Measurements from ENCODE around the gene MAP3K5. TPM values are rescaled to one million over a fixed set of nuclear protein-coding genes. Genes with fewer than 3 reads are reported as not detected.

Gene MAP3K5
- total RNA-seq, 1 donor from 2014 or later = 31.2 TPM

DNA sequence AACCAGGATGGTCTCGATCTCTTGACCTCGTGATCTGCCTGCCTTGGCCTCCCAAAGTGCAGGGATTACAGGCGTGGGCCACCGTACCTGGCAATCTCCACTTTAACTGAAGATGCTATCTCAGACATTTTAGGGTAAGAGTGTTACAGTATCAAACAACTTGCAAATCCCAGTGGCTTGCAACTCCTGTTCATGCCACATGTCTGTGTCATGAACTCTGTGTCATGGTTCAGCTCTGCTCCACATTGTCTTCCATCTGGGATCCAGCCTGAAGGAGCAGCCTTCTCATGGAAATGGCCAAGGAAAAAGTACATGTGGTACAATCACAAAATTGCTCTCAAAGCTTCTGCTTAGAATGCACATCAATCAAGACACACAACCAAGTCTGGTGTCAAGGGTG is 114.9 kb downstream of the MAP3K5 start:
- no peak overlapping the region for H3K4me3 ChIP-seq
- no peak for DNase-seq (ENCODE audit: extremely low spot score in 2 of 2)
- H3K9me3 ChIP-seq = no peaks in the 10 kb centered on the region
- H3K27me3 ChIP-seq = no peaks in the 10 kb centered on the region
- intact Hi-C loops (cut with DNase I) = no loop called here
- no peaks in the 10 kb centered on the region for H3K4me1 ChIP-seq
- H3K36me3 ChIP-seq = no peaks in the 10 kb centered on the region
- TF ChIP-seq POLR2AphosphoS5 (IDR thresholded peaks at IDR 0.05; ENCODE audit: insufficient read depth in 1 of 2, low read depth in 1 of 2) (no peak), CTCF (IDR thresholded peaks at IDR 0.05) (no peak), POLR2A (IDR thresholded peaks at IDR 0.05) (no peak)
- H3K27ac ChIP-seq = no peak overlapping the region

DNA sequence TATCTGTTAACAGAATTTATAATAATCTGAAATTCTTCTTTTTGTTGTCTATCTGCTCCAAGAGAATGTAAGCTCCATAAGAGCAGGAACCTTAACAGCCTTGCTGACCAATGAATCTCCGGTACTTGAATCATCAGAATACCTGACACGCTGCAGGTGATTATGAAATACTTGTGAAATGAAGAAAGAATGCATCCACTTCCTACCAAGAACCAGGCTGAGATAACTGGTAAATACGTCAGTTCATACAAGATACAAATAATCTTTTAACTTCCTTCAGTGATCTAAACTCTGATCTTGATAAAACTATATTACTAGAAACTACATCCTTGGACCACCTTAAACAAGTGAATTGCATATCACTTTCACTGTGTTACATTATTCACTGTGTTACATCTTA is 116.2 kb downstream of the MAP3K5 start:
- Histone ChIP-seq H3K9me3 (no peaks in the 10 kb centered on the region), H3K36me3 (no peaks in the 10 kb centered on the region), H3K4me3 (no peak overlapping the region), H3K27ac (no peak overlapping the region), H3K4me1 (no peaks in the 10 kb centered on the region), H3K27me3 (no peaks in the 10 kb centered on the region)
- TF ChIP-seq POLR2AphosphoS5 (IDR thresholded peaks at IDR 0.05; ENCODE audit: insufficient read depth in 1 of 2, low read depth in 1 of 2) = peak in 1 of 2 donors; percentile 38
- TF ChIP-seq POLR2A (IDR thresholded peaks at IDR 0.05) = no peak
- TF ChIP-seq CTCF (IDR thresholded peaks at IDR 0.05) = no peak
- no peak for DNase-seq (ENCODE audit: extremely low spot score in 2 of 2)
- intact Hi-C loops (cut with DNase I) = no loop called here

DNA sequence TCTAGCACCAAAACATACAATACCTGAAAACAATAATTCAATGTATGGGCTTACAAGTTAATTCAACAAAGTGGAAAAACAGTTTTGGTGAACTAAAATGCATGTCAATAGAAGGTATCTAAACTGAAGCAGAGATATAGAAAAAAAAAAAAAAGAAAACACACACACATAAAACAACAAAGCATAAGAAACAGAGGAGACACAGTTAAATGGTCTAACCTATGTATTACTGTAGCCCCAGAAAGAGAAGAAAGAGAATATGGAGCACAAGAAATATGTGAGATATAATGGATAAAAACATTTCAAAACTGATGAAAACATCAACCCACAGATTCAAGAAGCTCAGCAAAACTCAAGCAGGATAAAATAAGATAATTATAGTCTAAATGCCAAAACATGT is 118.7 kb downstream of the MAP3K5 start:
- TF ChIP-seq CTCF (IDR thresholded peaks at IDR 0.05) (no peak), POLR2A (IDR thresholded peaks at IDR 0.05) (no peak), POLR2AphosphoS5 (IDR thresholded peaks at IDR 0.05; ENCODE audit: insufficient read depth in 1 of 2, low read depth in 1 of 2) (no peak)
- Histone ChIP-seq H3K27me3 (no peaks in the 10 kb centered on the region), H3K36me3 (no peaks in the 10 kb centered on the region), H3K4me3 (no peak overlapping the region), H3K4me1 (peaks cover 7% of the 10 kb centered on the region), H3K9me3 (no peaks in the 10 kb centered on the region), H3K27ac (no peak overlapping the region)
- DNase-seq (ENCODE audit: extremely low spot score in 2 of 2) = no peak
- intact Hi-C loops (cut with DNase I) = no loop called here

- intact Hi-C loops (cut with DNase I) = no loop called here
- TF ChIP-seq POLR2A (IDR thresholded peaks at IDR 0.05) (no peak), POLR2AphosphoS5 (IDR thresholded peaks at IDR 0.05; ENCODE audit: insufficient read depth in 1 of 2, low read depth in 1 of 2) (no peak), CTCF (IDR thresholded peaks at IDR 0.05) (no peak)
Observed at GRCh38 chr6:136672144-136672543, 120.1 kb downstream of the MAP3K5 start.

GRCh38 chr6:136669299-136669699 is 123.0 kb downstream of the MAP3K5 start:
- no peak overlapping the region for H3K27ac ChIP-seq
- intact Hi-C loops (cut with DNase I) = no loop called here

More at GRCh38 chr6:136672144-136672543, 120.1 kb downstream of the MAP3K5 start:
- H3K27ac ChIP-seq = no peak overlapping the region
- H3K4me1 ChIP-seq = peaks cover 7% of the 10 kb centered on the region
- no peak for DNase-seq (ENCODE audit: extremely low spot score in 2 of 2)
- no peak overlapping the region for H3K4me3 ChIP-seq
- H3K9me3 ChIP-seq = no peaks in the 10 kb centered on the region
- H3K27me3 ChIP-seq = no peaks in the 10 kb centered on the region
- H3K36me3 ChIP-seq = no peaks in the 10 kb centered on the region

More at GRCh38 chr6:136669299-136669699, 123.0 kb downstream of the MAP3K5 start:
- no peak for DNase-seq (ENCODE audit: extremely low spot score in 2 of 2)
- no peak overlapping the region for H3K4me3 ChIP-seq
- peaks cover 7% of the 10 kb centered on the region for H3K4me1 ChIP-seq
- H3K9me3 ChIP-seq = no peaks in the 10 kb centered on the region
- no peaks in the 10 kb centered on the region for H3K27me3 ChIP-seq
- H3K36me3 ChIP-seq = no peaks in the 10 kb centered on the region
- TF ChIP-seq POLR2A (IDR thresholded peaks at IDR 0.05) = no peak
- TF ChIP-seq POLR2AphosphoS5 (IDR thresholded peaks at IDR 0.05; ENCODE audit: insufficient read depth in 1 of 2, low read depth in 1 of 2) = no peak
- TF ChIP-seq CTCF (IDR thresholded peaks at IDR 0.05) = no peak

Measured in vagina (tissue), 2 donors.